Keratinocyte (primary cell): ENCODE measurements around the gene FHL1. TPM values are rescaled to one million over a fixed set of nuclear protein-coding genes. Genes with fewer than 3 reads are reported as not detected.

Experiments
- DNase-seq: peaks from one replicate; pipeline ENCODE4 v3.0.0-alpha.2; 2011; ENCODE audit warnings: low read depth, missing footprints, low spot score
- FAIRE-seq: peaks from 2 replicates; lab custom pipeline; 2011; peaks lifted over from hg19 to GRCh38; lab: Jason Lieb, UNC
- H2AFZ ChIP-seq: 2 replicates; pipeline ENCODE4 v1.6.0; 2012; ENCODE audit warnings: low read length, control low read depth, inconsistent platforms; ENCODE audit not compliant: control insufficient read depth
- H3K27ac ChIP-seq: 2 replicates; pipeline ENCODE4 v1.5.1; 2011; ENCODE audit warnings: low read length; ENCODE audit not compliant: control insufficient read depth, insufficient read depth
- H3K27me3 ChIP-seq: 3 replicates; pipeline ENCODE4 v1.6.0; 2011; ENCODE audit warnings: low read length; ENCODE audit not compliant: control insufficient read depth, insufficient read depth; ENCODE audit errors: extremely low read depth
- H3K36me3 ChIP-seq, 2 experiments: 2 replicates in 1 of 2; 3 replicates in 1 of 2; pipeline ENCODE4 v1.5.1; 2011; ENCODE audit warnings: low read length in 2 of 2, mild to moderate bottlenecking in 1 of 2; ENCODE audit not compliant: control insufficient read depth in 2 of 2, insufficient read depth in 2 of 2; ENCODE audit errors: extremely low read depth in 1 of 2
- H3K4me1 ChIP-seq: 3 replicates; pipeline ENCODE4 v1.5.1; 2011; ENCODE audit warnings: low read length; ENCODE audit not compliant: control insufficient read depth, insufficient read depth; ENCODE audit errors: extremely low read depth
- H3K4me2 ChIP-seq: 3 replicates; pipeline ENCODE4 v1.6.0; 2011; ENCODE audit warnings: low read depth, low read length; ENCODE audit not compliant: control insufficient read depth, insufficient read depth; ENCODE audit errors: extremely low read depth
- H3K4me3 ChIP-seq, 3 experiments: fragments of 200-600 bp in 1 of 3; sonication (generic) in 1 of 3; 2 replicates in 2 of 3; 3 replicates in 1 of 3; pipeline ENCODE4 v1.5.1; 2011 to 2016; ENCODE audit warnings: low read length in 3 of 3, mild to moderate bottlenecking in 3 of 3, control low read depth in 2 of 3, inconsistent platforms in 1 of 3, low read depth in 1 of 3, mixed read lengths in 1 of 3, mixed run types in 1 of 3, moderate library complexity in 1 of 3; ENCODE audit not compliant: control insufficient read depth in 2 of 3, insufficient read depth in 2 of 3; ENCODE audit errors: extremely low read depth in 1 of 3
- H3K79me2 ChIP-seq: 2 replicates; pipeline ENCODE4 v1.6.0; 2012; ENCODE audit warnings: low read length; ENCODE audit not compliant: control insufficient read depth, insufficient read depth
- H3K9ac ChIP-seq: 3 replicates; pipeline ENCODE4 v1.6.0; 2011; ENCODE audit warnings: low read length; ENCODE audit not compliant: control insufficient read depth, insufficient read depth; ENCODE audit errors: extremely low read depth
- H3K9me1 ChIP-seq: 3 replicates; pipeline ENCODE4 v1.6.0; 2011; ENCODE audit warnings: low read length; ENCODE audit not compliant: control insufficient read depth, insufficient read depth; ENCODE audit errors: extremely low read depth
- H3K9me3 ChIP-seq: 2 replicates; pipeline ENCODE4 v1.5.1; 2012; ENCODE audit warnings: low read depth, low read length; ENCODE audit not compliant: control insufficient read depth
- H4K20me1 ChIP-seq: 3 replicates; pipeline ENCODE4 v1.6.0; 2011; ENCODE audit warnings: low read length; ENCODE audit not compliant: control insufficient read depth, insufficient read depth; ENCODE audit errors: extremely low read depth
- CTCF ChIP-seq, 3 experiments: IDR thresholded peaks in 1 of 3; conservative IDR thresholded peaks in 1 of 3; optimal IDR thresholded peaks in 1 of 3; 2 replicates in 2 of 3; 3 replicates in 1 of 3; pipeline versions ENCODE3 to v1.5.1; 2011; ENCODE audit warnings: low read length in 3 of 3, mild to moderate bottlenecking in 3 of 3, moderate library complexity in 2 of 3, control low read depth in 1 of 3, inconsistent platforms in 1 of 3; ENCODE audit not compliant: insufficient read depth in 2 of 3; ENCODE audit errors: extremely low read depth in 1 of 3
- EZH2 ChIP-seq: IDR thresholded peaks from one replicate; pipeline ENCODE4 v1.6.1; 2012; ENCODE audit warnings: inconsistent platforms, mild to moderate bottlenecking, low read length, moderate library complexity
- dilution Hi-C: fragments of 300-500 bp; cut with MboI; formaldehyde crosslinking; loops from one replicate; pipeline ENCODE4 v1.7.0; 2020; ENCODE audit warnings: low sequenced_read_pairs; ENCODE audit not compliant: extremely low pct_ligation_motif_present
- polyA plus RNA-seq, 5 experiments: library from polyadenylated mRNA; depleted of rRNA in 3 of 5; stranded (reverse) in 3 of 5; stranded (forward) in 1 of 5; unstranded in 1 of 5; fragments of >200 nt; gene quantifications; 1 replicate in 1 of 5; 2 replicates in 3 of 5; 3 replicates in 1 of 5; pipeline versions ENCODE4 v1.2.1 to v1.2.3, GENCODE V29; 2011 to 2012; ENCODE audit warnings: missing spikeins in 2 of 5, low read depth in 1 of 5, low replicate concordance in 1 of 5

The FHL1 gene
- polyA plus RNA-seq, 1 donor (not counting 4 experiments of a cell fraction or from before 2014, with no cell fraction given) = 203 TPM

- no peak overlapping the region for H3K4me2 ChIP-seq
- no peaks in the 10 kb centered on the region for H3K79me2 ChIP-seq
- DNase-seq (no peak), FAIRE-seq (no peak)
- H3K9ac ChIP-seq = no peak overlapping the region
- no peaks in the 10 kb centered on the region for H3K27me3 ChIP-seq
- peaks cover 5 to 17% of the 10 kb centered on the region in 2 experiments for H3K36me3 ChIP-seq
- no peak overlapping the region for H3K27ac ChIP-seq
- H4K20me1 ChIP-seq = no peaks in the 10 kb centered on the region
- H3K9me3 ChIP-seq = no peaks in the 10 kb centered on the region
- no peak for TF ChIP-seq EZH2
- H3K9me1 ChIP-seq = no peaks in the 10 kb centered on the region
- no peak overlapping the region for H3K4me3 ChIP-seq
- dilution Hi-C loops = no loop called here
- no peaks in the 10 kb centered on the region for H3K4me1 ChIP-seq
- H2AFZ ChIP-seq = no peak overlapping the region
These were observed 79.7 kb downstream of the FHL1 start for GRCh38 chrX:136227074-136227473.

- H4K20me1 ChIP-seq = no peaks in the 10 kb centered on the region
- no peak overlapping the region for H3K27ac ChIP-seq
- H3K4me2 ChIP-seq = no peak overlapping the region
- no peaks in the 10 kb centered on the region for H3K9me3 ChIP-seq
- H3K9me1 ChIP-seq = no peaks in the 10 kb centered on the region
- H3K79me2 ChIP-seq = no peaks in the 10 kb centered on the region
- dilution Hi-C loops = no loop called here
- H3K4me1 ChIP-seq = no peaks in the 10 kb centered on the region
- no peaks in the 10 kb centered on the region for H3K27me3 ChIP-seq
- H3K9ac ChIP-seq = no peak overlapping the region
- no peak for FAIRE-seq
- no peak overlapping the region for H3K4me3 ChIP-seq
- no peak for TF ChIP-seq EZH2
- TF ChIP-seq CTCF (optimal IDR thresholded peaks at IDR 0.05 in 1 of 3, IDR thresholded peaks at IDR 0.05 in 1 of 3, conservative IDR thresholded peaks at IDR 0.05 in 1 of 3; ENCODE audit: extremely low read depth in 1 of 3, insufficient read depth in 2 of 3, low read length in 3 of 3) = no peak
- no peak overlapping the region for H2AFZ ChIP-seq
- DNase-seq = no peak
- peaks cover 5 to 12% of the 10 kb centered on the region in 2 experiments for H3K36me3 ChIP-seq
These were observed 80.9 kb downstream of the FHL1 start for GRCh38 chrX:136227948-136228838.
